Bronchial epithelial cell (primary cell): ENCODE measurements around the gene MAGI2. TPM values are rescaled to one million over a fixed set of nuclear protein-coding genes. Genes with fewer than 3 reads are reported as not detected.

Experiments used
- DNase-seq: peaks from one replicate; pipeline ENCODE4 v3.0.0-alpha.2; 2010; ENCODE audit warnings: low read depth
- FAIRE-seq: peaks from 2 replicates; lab custom pipeline; 2011; peaks lifted over from hg19 to GRCh38; lab: Jason Lieb, UNC
- H3K27me3 ChIP-seq: 2 replicates; pipeline ENCODE4 v1.5.1; 2011; ENCODE audit warnings: low read length; ENCODE audit not compliant: control insufficient read depth, insufficient read depth
- H3K36me3 ChIP-seq: 2 replicates; pipeline ENCODE4 v1.5.1; 2011; ENCODE audit warnings: low read length; ENCODE audit not compliant: control insufficient read depth, insufficient read depth
- H3K4me3 ChIP-seq: 2 replicates; pipeline ENCODE4 v1.5.1; 2011; ENCODE audit warnings: mild to moderate bottlenecking, low read depth, low read length, control low read depth
- CTCF ChIP-seq: IDR thresholded peaks from 2 replicates; pipeline ENCODE4 v1.5.1; 2011; ENCODE audit warnings: mild to moderate bottlenecking, moderate library complexity, low read length, control low read depth, inconsistent platforms; ENCODE audit not compliant: insufficient read depth, severe bottlenecking
- total RNA-seq: library from RNA; depleted of rRNA; stranded (reverse); fragments of >200 nt; gene quantifications from 2 replicates; pipeline ENCODE4 v1.2.1, GENCODE V29; 2014

The MAGI2 gene
- total RNA-seq, 1 donor from 2014 or later: 2.6 TPM

- H3K4me3 ChIP-seq: no peak overlapping the region
- FAIRE-seq (peak; percentile 23), DNase-seq (no peak)
- no peaks in the 10 kb centered on the region for H3K36me3 ChIP-seq
- no peak for TF ChIP-seq CTCF
- no peaks in the 10 kb centered on the region for H3K27me3 ChIP-seq
Observed at GRCh38 chr7:78568690-78569089, 884.8 kb downstream of the MAGI2 start.

- Histone ChIP-seq H3K36me3 (no peaks in the 10 kb centered on the region), H3K27me3 (no peaks in the 10 kb centered on the region), H3K4me3 (no peak overlapping the region)
- FAIRE-seq (no peak), DNase-seq (no peak)
- no peak for TF ChIP-seq CTCF
Observed at GRCh38 chr7:78567836-78568235, 885.6 kb downstream of the MAGI2 start.

- Histone ChIP-seq H3K4me3 (no peak overlapping the region), H3K27me3 (no peaks in the 10 kb centered on the region), H3K36me3 (no peaks in the 10 kb centered on the region)
- FAIRE-seq (no peak), DNase-seq (no peak)
- no peak for TF ChIP-seq CTCF
Observed at GRCh38 chr7:78565784-78566183, 887.7 kb downstream of the MAGI2 start.

GRCh38 chr7:78563191-78563590, 890.3 kb downstream of the MAGI2 start:
- H3K27me3 ChIP-seq: no peaks in the 10 kb centered on the region
- no peak for TF ChIP-seq CTCF
- FAIRE-seq: no peak

GRCh38 chr7:78562191-78562590, 891.3 kb downstream of the MAGI2 start:
- no peak for TF ChIP-seq CTCF
- DNase-seq (no peak), FAIRE-seq (no peak)
- H3K27me3 ChIP-seq: no peaks in the 10 kb centered on the region
- H3K36me3 ChIP-seq: no peaks in the 10 kb centered on the region
- H3K4me3 ChIP-seq: no peak overlapping the region

More at GRCh38 chr7:78563191-78563590, 890.3 kb downstream of the MAGI2 start:
- no peaks in the 10 kb centered on the region for H3K36me3 ChIP-seq
- no peak for DNase-seq
- H3K4me3 ChIP-seq: no peak overlapping the region

- Histone ChIP-seq H3K27me3 (no peaks in the 10 kb centered on the region), H3K36me3 (no peaks in the 10 kb centered on the region), H3K4me3 (no peak overlapping the region)
- DNase-seq (no peak), FAIRE-seq (no peak)
- TF ChIP-seq CTCF: no peak
Observed at GRCh38 chr7:78558566-78558965, 894.9 kb downstream of the MAGI2 start.
